Naive B cell (primary cell): ENCODE data around the gene TBX5. TPM values are rescaled to one million over a fixed set of nuclear protein-coding genes. Genes with fewer than 3 reads are reported as not detected.

ENCODE experiments used
- ATAC-seq, 2 donors: fragments of 150-1000 bp; cut with Tn5 transposase; 2 replicates each; pipeline ENCODE4 v1.10.0; 2021; ENCODE audit warnings: low read depth in 2 of 2, mild to moderate bottlenecking in 2 of 2, moderate library complexity in 2 of 2
- DNase-seq: peaks from one replicate; pipeline ENCODE4 v3.0.0; 2022
- H3K27ac Mint-ChIP-seq, 6 donors: one replicate each; pipeline ENCODE4 v1.8.0; 2020 to 2022; ENCODE audit warnings: mild to moderate bottlenecking in 6 of 6, mixed read lengths in 6 of 6, moderate library complexity in 5 of 6, inconsistent platforms in 2 of 6
- H3K27me3 Mint-ChIP-seq, 3 donors: one replicate each; pipeline ENCODE4 v1.8.0; 2021 to 2022; ENCODE audit warnings: mixed read lengths in 3 of 3, mild to moderate bottlenecking in 1 of 3
- H3K36me3 Mint-ChIP-seq, 2 donors: one replicate each; pipeline ENCODE4 v1.8.0; 2020 to 2022; ENCODE audit warnings: mixed read lengths in 2 of 2, inconsistent platforms in 1 of 2, mild to moderate bottlenecking in 1 of 2
- H3K4me1 Mint-ChIP-seq, 3 donors: one replicate each; pipeline ENCODE4 v1.8.0; 2020 to 2022; ENCODE audit warnings: mixed read lengths in 3 of 3, inconsistent platforms in 1 of 3, mild to moderate bottlenecking in 1 of 3, moderate library complexity in 1 of 3
- H3K4me3 Mint-ChIP-seq, 8 donors: one replicate each; pipeline ENCODE4 v1.8.0; 2020 to 2022; ENCODE audit warnings: mild to moderate bottlenecking in 8 of 8, mixed read lengths in 8 of 8, moderate library complexity in 8 of 8, inconsistent platforms in 2 of 8
- H3K9me3 Mint-ChIP-seq, 7 donors: one replicate each; pipeline ENCODE4 v1.8.0; 2020 to 2022; ENCODE audit warnings: mixed read lengths in 7 of 7, mild to moderate bottlenecking in 5 of 7, inconsistent platforms in 2 of 7, moderate library complexity in 1 of 7
- polyA plus RNA-seq, 6 donors: library from polyadenylated mRNA; unstranded; fragments of 300-500 nt; fragmentation: Illumina TruSeq; gene quantifications; one replicate each; pipeline ENCODE4 v1.2.3, GENCODE V29; 2021; ENCODE audit warnings: low read depth in 6 of 6

TBX5 gene
- polyA plus RNA-seq, 6 donors from 2014 or later, result not detected

DNA sequence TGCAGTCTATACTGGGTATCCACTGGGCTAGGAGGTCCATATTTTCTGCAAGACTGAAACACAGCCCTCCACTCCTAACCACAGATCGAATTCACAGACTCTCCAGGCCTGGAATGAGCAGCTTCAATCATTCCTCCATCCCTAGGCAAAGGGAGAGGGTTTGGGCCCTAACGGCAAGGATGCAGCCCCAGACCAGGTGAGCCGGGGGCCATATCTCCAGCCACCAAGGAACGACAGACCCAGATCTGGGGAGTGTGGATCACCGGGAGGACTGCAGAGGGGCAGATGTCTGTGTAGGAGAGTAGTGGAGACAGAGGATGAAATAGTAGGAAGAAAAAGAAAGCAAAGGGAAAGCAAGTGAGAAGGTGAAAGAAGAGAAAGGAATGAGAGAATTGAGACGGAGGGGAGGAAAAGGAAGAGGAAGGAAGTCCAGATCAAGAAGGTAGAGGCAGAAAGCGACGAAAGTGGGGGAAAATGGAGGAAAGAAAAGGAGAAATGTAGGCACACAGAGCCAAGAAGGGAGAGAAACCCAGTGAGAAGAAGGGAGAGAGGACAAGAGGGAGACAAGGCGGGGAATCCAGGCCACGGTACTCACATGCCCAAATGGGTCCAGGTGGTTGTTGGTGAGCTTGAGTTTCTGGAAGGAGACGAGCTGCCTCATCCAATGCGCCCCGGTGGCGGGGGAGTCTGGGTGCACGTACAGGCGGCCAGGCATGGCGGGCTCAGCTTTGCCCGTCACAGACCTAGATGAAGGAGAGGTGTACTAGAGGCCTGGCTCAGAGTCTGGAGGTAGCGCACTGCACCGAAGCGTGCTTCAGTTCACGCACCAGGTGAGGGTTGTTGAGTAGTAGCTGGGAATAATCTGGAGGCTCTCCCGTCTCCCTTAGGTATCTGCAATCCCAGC is 7.7 kb downstream of the TBX5 start:
- Mint-ChIP-seq H3K4me3 (peak overlapping the region in 1 of 8 donors; percentile 13), H3K27me3 (peaks cover 68 to 95% (median 84%) of the 10 kb centered on the region in 3 donors), H3K4me1 (peaks cover 0 to 4% (median 4%) of the 10 kb centered on the region in 3 donors), H3K27ac (peak overlapping the region in 1 of 6 donors; percentile 33), H3K9me3 (peaks cover 0 to 4% (median 0%) of the 10 kb centered on the region in 7 donors), H3K36me3 (peaks cover 0 to 8% of the 10 kb centered on the region in 2 donors)
- DNase-seq (no peak), ATAC-seq (no peak)

DNA sequence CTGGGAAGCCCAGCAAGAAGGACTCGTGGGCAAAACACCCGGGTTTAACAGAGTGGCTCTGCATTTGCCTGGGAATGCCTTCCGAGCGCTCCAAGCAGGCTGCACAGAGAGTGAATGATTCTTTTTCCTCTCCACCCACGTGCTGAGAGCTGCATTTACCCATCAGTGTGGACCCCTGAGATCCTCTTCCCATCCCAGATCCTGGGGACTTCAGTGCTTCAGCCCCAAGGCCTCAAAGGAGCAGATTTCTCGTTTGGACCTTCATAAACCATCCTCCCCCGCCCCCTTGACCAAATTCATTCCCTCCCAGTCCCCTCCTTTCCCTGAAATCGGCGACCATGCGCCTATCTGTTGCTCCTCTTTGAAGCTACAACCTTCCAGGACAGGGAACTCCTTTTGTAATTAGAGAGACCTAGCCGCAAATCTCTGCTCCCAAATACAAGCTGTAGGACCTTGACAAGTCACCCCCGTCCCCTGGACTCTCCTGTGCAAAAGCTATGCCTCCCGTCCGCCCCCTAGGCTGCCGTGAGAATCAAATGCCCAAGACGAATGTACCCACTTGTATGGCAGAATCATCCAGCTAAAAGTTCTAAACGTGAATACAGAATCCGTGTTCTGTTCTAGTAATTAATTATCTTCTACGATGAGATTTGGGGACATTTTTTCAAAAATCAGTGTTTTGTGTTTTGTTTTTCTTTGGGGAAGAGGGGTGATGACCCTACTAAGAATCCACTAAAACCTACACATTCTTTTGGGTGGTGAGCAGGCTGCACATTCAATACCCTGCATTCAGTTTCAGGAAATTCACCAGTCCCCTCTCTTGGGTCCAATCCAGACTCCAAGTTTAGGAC is 8.8 kb downstream of the TBX5 start:
- Mint-ChIP-seq H3K4me1 (peaks cover 0 to 4% (median 4%) of the 10 kb centered on the region in 3 donors), H3K9me3 (peaks cover 0 to 6% (median 0%) of the 10 kb centered on the region in 7 donors), H3K4me3 (no peak overlapping the region), H3K27me3 (peaks cover 70 to 94% (median 84%) of the 10 kb centered on the region in 3 donors), H3K36me3 (peaks cover 0 to 8% of the 10 kb centered on the region in 2 donors), H3K27ac (peak overlapping the region in 1 of 6 donors; percentile 66)
- DNase-seq (no peak), ATAC-seq (no peak)

DNA sequence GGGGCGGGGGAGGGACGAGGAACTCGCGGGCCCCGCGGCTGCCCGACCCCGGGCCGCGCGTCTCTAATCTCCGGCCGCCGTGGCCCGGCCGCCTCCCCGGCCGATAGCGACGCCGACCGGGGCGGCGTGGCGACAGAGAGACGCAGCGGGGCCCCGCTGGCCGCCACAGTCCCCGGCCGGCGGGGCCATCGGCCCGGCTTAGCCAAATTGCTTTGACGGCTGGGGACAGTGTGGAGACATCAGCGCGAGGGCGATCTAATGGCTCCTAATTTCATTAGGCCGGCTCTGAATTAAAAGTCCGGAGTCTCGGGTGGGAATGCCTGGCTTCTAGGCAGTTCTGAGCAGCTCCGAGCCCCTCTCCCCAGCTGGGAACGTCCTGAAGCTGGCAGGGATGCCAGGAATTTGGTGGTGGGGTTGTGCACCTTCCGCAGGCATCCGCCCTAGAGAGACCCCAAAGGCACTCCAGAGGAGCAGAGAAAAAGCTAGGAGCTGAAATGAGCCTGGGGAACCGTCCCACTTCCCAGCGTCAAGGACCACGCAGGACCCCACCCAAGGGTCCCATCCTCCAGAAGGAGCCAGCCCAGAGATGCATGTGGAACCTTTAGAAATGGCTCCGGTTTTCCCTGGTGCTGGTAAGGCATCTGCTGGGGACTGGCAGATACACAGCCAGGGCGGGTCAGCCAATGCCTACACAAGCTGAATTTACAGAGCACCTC is 9.6 kb downstream of the TBX5 start:
- Mint-ChIP-seq H3K27ac (no peak overlapping the region), H3K36me3 (peaks cover 0 to 8% of the 10 kb centered on the region in 2 donors), H3K4me1 (peaks cover 0 to 4% (median 4%) of the 10 kb centered on the region in 3 donors), H3K9me3 (peaks cover 0 to 7% (median 0%) of the 10 kb centered on the region in 7 donors), H3K27me3 (peaks cover 68 to 94% (median 84%) of the 10 kb centered on the region in 3 donors), H3K4me3 (no peak overlapping the region)
- no peak for DNase-seq
- ATAC-seq, result no peak

DNA sequence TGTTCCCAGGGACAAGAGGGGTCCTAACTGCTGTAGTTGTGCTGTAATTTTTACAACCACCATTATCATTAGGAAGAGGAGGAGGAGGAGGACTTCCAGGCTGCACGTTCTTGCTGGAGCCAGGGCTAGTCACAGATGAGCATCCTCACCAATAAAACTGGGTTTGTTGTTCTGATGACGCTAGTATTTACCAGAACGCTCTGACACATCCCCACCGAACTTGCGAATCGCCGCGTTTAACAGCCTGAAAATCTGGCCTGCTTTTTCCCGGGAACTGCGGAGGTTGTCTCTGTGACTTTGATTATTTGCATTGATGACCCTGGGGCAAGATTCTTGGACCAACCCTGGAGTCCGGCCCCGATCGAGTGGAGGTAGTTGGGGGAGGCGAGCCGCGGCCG is 10.2 kb downstream of the TBX5 start:
- Mint-ChIP-seq H3K9me3 (peaks cover 0 to 7% (median 0%) of the 10 kb centered on the region in 7 donors), H3K4me3 (no peak overlapping the region), H3K36me3 (peaks cover 0 to 8% of the 10 kb centered on the region in 2 donors), H3K27me3 (peaks cover 69 to 93% (median 85%) of the 10 kb centered on the region in 3 donors), H3K27ac (no peak overlapping the region), H3K4me1 (peaks cover 0 to 4% (median 4%) of the 10 kb centered on the region in 3 donors)
- DNase-seq (no peak), ATAC-seq (no peak)

DNA sequence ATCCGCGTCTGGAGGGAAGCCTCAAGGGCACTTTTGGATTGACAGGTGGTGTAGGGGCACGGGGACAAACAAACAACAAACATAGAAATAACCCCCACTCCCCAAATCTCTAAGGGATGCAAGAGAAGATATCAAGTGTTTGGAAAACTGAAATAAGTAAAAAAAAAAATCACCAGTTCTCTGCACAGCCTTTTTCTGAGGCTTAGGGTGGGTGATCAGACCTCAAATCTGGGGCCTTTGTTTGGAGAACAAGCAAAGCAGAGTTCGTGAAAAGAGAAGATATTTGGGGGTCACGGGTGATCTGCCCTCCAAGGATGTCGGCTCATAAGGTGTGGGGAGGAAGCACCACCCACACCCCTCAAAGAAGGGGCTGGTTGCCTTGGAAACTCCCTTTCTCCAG is 10.7 kb downstream of the TBX5 start:
- ATAC-seq (no peak), DNase-seq (no peak)
- Mint-ChIP-seq H3K4me3 (no peak overlapping the region), H3K36me3 (peaks cover 0 to 8% of the 10 kb centered on the region in 2 donors), H3K9me3 (peaks cover 0 to 7% (median 0%) of the 10 kb centered on the region in 7 donors), H3K27me3 (peaks cover 72 to 93% (median 90%) of the 10 kb centered on the region in 3 donors), H3K4me1 (peaks cover 0 to 4% (median 4%) of the 10 kb centered on the region in 3 donors), H3K27ac (no peak overlapping the region)

DNA sequence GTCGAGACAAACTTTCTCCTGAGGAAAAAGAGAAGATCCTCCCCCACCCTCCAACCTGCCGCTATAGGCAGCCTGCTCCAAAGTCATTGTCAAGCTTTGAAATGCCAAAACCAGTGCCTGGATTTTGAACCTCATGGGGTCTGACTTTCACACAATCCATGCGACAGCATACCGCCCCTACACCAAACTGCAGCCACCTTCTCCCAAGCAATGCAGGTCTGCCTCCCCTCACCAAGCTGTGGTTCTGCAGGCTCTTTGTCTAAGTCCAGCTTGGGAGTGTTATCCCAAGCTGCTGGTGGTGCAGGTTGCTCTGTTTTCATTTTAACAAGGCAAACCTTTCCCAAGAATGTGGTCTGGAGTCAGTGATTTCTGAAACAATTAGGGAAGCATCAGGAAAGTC is 12.4 kb downstream of the TBX5 start:
- DNase-seq, result no peak

DNA sequence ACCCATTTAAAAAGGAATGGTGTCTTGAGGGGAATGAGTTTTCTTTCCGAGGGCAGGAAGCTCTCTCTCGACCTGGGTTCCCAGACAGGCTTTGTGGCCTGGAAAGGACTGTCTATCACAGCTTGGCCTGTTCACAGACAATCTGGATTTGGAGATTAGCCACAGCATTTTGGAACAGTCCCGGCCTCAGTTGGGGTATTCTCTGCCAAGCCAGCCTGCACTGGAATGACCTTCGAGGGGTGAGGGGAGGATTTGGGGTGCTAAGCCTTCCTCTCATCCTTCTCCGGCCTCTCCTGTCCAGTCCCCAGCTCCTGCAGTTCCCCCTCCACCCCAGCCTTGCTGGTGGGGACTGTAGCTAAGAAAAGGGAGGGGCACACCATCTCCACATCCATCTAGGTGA is 13.0 kb downstream of the TBX5 start:
- ATAC-seq (no peak), DNase-seq (no peak)
- no peak overlapping the region for H3K27ac Mint-ChIP-seq
- peaks cover 0 to 7% (median 0%) of the 10 kb centered on the region in 7 donors for H3K9me3 Mint-ChIP-seq
- H3K36me3 Mint-ChIP-seq, result peaks cover 0 to 2% of the 10 kb centered on the region in 2 donors
- no peak overlapping the region for H3K4me3 Mint-ChIP-seq
- peaks cover 0 to 4% (median 0%) of the 10 kb centered on the region in 3 donors for H3K4me1 Mint-ChIP-seq
- H3K27me3 Mint-ChIP-seq, result peaks cover 58 to 74% (median 73%) of the 10 kb centered on the region in 3 donors

More for the DNA sequence above, 12.4 kb downstream of the TBX5 start:
- peaks cover 0 to 8% of the 10 kb centered on the region in 2 donors for H3K36me3 Mint-ChIP-seq
- H3K9me3 Mint-ChIP-seq, result peaks cover 0 to 7% (median 0%) of the 10 kb centered on the region in 7 donors
- ATAC-seq, result no peak
- no peak overlapping the region for H3K27ac Mint-ChIP-seq
- H3K4me1 Mint-ChIP-seq, result peaks cover 0 to 4% (median 4%) of the 10 kb centered on the region in 3 donors
- H3K27me3 Mint-ChIP-seq, result peaks cover 65 to 80% (median 80%) of the 10 kb centered on the region in 3 donors
- no peak overlapping the region for H3K4me3 Mint-ChIP-seq

DNA sequence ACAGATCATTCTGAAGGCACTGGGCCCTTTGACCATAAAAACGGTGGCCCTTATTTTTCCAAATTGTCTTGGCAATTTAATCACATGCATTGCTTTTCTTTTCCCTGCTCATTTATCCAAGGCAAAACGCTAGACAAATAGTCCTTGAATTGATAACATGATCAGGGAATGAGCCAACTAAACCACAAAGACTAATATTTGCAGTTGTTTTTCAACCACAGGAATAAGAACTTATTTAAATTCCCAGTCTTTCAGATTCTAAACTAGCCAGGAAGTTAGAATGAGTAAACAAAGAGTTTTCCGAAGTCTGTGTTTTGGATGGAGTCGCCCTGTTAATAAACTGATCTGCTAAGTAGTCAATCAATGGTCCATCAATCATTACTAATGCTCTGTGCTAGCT is 14.9 kb downstream of the TBX5 start:
- Mint-ChIP-seq H3K27ac (no peak overlapping the region), H3K4me3 (no peak overlapping the region), H3K36me3 (no peaks in the 10 kb centered on the region), H3K4me1 (peaks cover 0 to 4% (median 0%) of the 10 kb centered on the region in 3 donors), H3K27me3 (peaks cover 49 to 59% (median 57%) of the 10 kb centered on the region in 3 donors), H3K9me3 (peaks cover 0 to 4% (median 0%) of the 10 kb centered on the region in 7 donors)
- ATAC-seq, result no peak
- no peak for DNase-seq

DNA sequence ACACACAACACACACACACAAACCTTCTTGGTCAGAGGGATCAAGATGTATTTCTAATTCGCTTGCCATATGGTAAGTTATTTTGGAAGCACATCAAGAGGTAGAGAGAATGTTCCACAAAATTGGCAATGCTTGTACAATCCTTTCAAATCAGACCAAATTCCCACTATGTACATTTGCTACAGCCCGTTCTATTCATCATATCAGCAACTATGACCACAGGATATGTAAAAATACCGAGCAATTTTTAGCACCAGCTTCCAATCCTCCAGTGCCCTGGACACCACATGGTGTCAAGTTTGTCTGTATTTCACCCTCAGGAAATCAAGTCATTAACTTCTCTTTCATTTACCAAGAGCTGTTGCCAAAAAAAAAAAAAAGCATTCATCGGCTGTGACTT is 21.2 kb downstream of the TBX5 start:
- Mint-ChIP-seq H3K36me3 (no peaks in the 10 kb centered on the region), H3K27me3 (peaks cover 18 to 42% (median 39%) of the 10 kb centered on the region in 3 donors), H3K4me1 (no peaks in the 10 kb centered on the region), H3K4me3 (no peak overlapping the region), H3K27ac (no peak overlapping the region), H3K9me3 (peaks cover 0 to 7% (median 1%) of the 10 kb centered on the region in 7 donors)
- DNase-seq (no peak), ATAC-seq (no peak)

DNA sequence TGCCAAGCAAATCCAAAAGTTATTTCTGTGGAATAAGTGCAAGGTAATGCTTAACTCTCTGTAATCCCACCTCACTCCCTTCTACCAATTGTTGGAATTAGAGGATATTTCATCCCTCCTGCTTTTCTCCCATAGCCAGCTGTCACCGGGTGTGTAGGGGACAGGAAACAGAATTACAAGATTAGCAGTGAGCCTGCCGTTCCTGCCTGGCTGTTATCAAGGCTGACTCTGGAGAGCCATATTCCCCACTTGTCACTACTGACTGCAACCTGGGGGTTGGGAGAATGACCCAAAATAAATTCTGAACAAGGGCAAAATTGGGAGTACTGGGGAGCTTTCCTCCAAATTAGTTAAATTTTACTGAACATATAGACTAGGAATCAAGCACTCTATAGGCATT is 24.8 kb downstream of the TBX5 start:
- Mint-ChIP-seq H3K27ac (no peak overlapping the region), H3K9me3 (peaks cover 0 to 4% (median 1%) of the 10 kb centered on the region in 7 donors), H3K27me3 (peaks cover 27 to 48% (median 42%) of the 10 kb centered on the region in 3 donors), H3K36me3 (no peaks in the 10 kb centered on the region), H3K4me3 (no peak overlapping the region), H3K4me1 (no peaks in the 10 kb centered on the region)
- ATAC-seq, result no peak
- DNase-seq, result no peak

DNA sequence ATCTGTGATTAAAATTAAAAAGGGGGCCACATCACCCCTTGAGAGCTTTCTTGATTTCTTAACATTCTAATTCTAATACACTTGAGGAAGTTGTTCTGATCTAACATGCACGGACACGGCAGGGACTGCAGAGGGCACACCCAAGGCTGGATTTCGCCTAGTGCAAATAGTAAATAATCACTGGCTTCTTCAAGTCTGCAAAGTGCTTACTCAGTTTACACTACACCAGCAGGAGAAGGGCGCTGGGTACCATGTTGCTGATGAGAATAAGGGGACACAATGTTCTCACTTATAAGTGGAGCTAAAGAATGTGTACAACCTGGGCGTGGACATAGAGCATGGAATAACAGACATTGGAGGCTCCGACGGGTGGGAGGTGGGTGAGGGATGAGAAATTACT is 34.2 kb downstream of the TBX5 start:
- no peak overlapping the region for H3K4me3 Mint-ChIP-seq
- ATAC-seq, result no peak
- H3K27ac Mint-ChIP-seq, result peak overlapping the region in 1 of 6 donors; percentile 51
- peaks cover 0 to 7% (median 2%) of the 10 kb centered on the region in 7 donors for H3K9me3 Mint-ChIP-seq
- H3K36me3 Mint-ChIP-seq, result no peaks in the 10 kb centered on the region
- peaks cover 2 to 13% (median 3%) of the 10 kb centered on the region in 3 donors for H3K4me1 Mint-ChIP-seq
- no peak for DNase-seq
- H3K27me3 Mint-ChIP-seq, result peaks cover 13 to 19% (median 18%) of the 10 kb centered on the region in 3 donors

DNA sequence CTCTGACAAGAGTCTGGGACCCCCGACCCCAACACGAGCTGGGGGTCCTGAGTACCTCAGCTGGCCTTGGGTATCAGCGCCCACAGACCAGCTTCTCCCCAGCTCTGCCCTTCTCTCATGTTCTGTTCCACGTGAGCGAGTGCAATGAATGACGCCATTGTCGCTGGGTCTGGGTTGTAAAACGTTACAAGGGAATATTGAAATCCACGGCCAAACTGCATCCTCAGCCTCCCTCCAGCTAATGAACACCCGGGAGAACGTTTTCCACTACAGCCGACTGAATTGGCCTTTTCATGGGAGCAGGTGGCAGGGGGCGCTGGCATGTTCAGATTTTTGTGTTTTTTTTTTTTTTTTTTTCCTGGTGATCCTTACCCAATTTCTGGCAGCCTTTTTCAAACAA is 34.7 kb downstream of the TBX5 start:
- Mint-ChIP-seq H3K27me3 (peaks cover 11 to 18% (median 17%) of the 10 kb centered on the region in 3 donors), H3K4me1 (peaks cover 2 to 13% (median 3%) of the 10 kb centered on the region in 3 donors), H3K27ac (no peak overlapping the region), H3K4me3 (no peak overlapping the region), H3K36me3 (no peaks in the 10 kb centered on the region), H3K9me3 (peaks cover 0 to 10% (median 4%) of the 10 kb centered on the region in 7 donors)
- DNase-seq (no peak), ATAC-seq (no peak)
